NCI-H748 treated with DMSO at 0.1 percent for 48 hours (cell line): Measurements from ENCODE around the gene KATNAL1.

ENCODE experiments used
- DNase-seq: peaks from one replicate; lab custom pipeline; 2025; lab: John Stamatoyannopoulos, UW

The KATNAL1 gene

GRCh38 chr13:30163441-30163840 is 143.9 kb downstream of the KATNAL1 start:
- no peak for DNase-seq

GRCh38 chr13:30159446-30159839 is 147.9 kb downstream of the KATNAL1 start:
- no peak for DNase-seq

GRCh38 chr13:30158774-30159445 is 148.4 kb downstream of the KATNAL1 start:
- no peak for DNase-seq

- no peak for DNase-seq
Measured at GRCh38 chr13:30157616-30157993, 149.7 kb downstream of the KATNAL1 start.

GRCh38 chr13:30156826-30157615 is 150.3 kb downstream of the KATNAL1 start:
- DNase-seq: no peak

GRCh38 chr13:30156270-30156669 is 151.1 kb downstream of the KATNAL1 start:
- no peak for DNase-seq

GRCh38 chr13:30154931-30155330 is 152.4 kb downstream of the KATNAL1 start:
- no peak for DNase-seq

GRCh38 chr13:30154531-30154930 is 152.8 kb downstream of the KATNAL1 start:
- DNase-seq: no peak

- peak; percentile 18 for DNase-seq
Measured at GRCh38 chr13:30153545-30154426, 153.6 kb downstream of the KATNAL1 start.
